Eye (tissue), 1 donor: ENCODE measurements around the gene ABCC6.

Experiments
- DNase-seq: peaks from one replicate; pipeline ENCODE4 v3.0.0-alpha.2; 2015

The ABCC6 gene

GRCh38 chr16:16139061-16139460 is 84.2 kb downstream of the ABCC6 start:
- DNase-seq = no peak

- no peak for DNase-seq
These were observed 85.2 kb downstream of the ABCC6 start for GRCh38 chr16:16138034-16138635.

DNA sequence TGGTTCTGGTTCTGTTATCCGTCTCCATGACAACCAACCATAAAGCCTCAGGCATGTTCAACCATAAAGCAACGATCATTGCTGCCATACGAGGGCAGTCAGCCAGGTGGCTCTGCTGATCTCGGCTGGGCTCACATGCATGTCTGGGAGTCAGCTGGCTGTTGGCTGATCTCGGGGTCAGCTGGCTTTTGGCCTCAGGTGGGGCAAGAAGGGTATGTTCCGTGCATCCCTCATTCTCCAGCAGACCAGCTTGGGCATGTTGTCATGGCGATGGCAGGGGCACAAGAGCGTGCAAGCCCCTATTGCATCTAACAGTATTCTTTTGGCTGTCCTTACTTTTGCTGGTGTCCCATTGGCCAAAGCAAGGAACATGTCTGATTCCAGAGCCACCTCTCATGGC is 86.2 kb downstream of the ABCC6 start:
- no peak for DNase-seq

DNA sequence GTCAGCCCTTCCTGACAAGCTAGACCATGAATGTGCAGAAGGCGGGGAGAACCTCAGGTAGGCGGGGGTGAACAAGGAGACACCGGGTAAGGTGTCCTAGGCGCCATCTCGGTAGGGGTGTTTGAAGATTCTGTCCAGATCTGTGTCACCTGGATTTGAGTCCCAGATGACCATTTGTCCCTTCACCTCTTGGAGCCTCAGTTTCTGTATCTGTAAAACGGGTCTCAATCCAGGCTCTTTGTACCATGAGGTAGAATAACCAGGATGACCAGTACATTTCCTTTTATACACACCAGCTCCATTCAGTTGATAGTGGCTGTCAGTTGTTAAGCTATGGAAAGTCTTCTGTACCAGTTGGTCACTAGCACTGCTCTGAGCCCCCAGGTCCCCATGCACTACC is 86.7 kb downstream of the ABCC6 start:
- DNase-seq = no peak

- no peak for DNase-seq
These were observed 89.2 kb downstream of the ABCC6 start for GRCh38 chr16:16133943-16134604.

DNA sequence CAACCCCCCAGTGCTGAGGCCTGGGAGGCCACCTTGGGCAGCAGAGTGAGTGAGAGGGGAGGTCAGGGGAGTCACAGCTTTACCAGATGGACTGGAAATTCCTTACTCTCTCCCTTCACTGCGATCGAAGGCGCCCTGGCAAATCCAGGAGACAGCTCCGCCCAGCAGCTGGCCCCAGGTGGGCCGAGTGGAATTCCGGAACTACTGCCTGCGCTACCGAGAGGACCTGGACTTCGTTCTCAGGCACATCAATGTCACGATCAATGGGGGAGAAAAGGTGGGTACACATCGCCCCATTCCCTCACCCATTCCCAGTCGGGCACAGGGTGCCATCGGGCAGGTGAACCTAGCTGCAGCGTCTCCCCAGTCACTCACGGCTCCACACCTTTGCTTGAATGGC is 91.6 kb downstream of the ABCC6 start:
- DNase-seq = no peak

DNA sequence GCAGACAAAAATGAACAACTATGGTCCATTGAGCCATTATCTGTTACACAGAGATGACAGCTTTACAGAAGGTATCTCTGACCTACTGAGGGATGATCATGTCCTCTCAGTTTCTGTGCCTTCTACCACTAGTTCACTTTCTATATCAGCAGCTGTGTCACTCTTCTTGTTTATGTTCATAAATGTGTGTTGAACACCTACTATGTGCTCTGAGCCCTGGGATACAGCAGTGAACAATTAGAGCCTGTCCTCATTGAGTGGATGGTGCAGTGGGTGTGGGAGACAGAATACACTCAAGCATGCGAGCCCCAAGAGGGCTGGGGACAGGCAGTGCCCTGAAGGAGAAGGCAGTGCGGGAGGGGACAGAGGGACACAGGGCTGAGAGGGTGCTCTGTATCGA is 92.1 kb downstream of the ABCC6 start:
- no peak for DNase-seq

GRCh38 chr16:16127469-16128116 is 95.7 kb downstream of the ABCC6 start:
- peak; percentile 85 for DNase-seq

DNA sequence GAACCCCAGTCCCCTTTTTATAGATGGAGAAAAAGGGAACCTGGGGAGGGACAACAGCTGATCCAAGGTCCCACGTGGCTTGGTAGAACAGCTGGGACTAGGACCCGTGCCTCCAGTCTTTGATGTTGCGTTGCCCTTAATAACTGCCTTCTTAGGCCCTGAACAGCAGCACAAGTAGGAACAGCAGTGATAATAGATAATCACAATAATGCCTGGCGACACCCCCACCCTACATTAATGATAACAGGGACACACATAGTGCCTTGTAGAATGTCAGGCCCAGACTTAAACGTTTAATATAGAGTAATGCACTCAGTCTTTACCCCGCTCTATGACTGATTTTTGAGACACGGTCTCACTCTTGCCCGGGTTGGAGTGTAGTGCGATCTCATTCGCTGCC is 96.4 kb downstream of the ABCC6 start:
- DNase-seq = no peak

GRCh38 chr16:16124974-16125373 is 98.3 kb downstream of the ABCC6 start:
- no peak for DNase-seq

DNA sequence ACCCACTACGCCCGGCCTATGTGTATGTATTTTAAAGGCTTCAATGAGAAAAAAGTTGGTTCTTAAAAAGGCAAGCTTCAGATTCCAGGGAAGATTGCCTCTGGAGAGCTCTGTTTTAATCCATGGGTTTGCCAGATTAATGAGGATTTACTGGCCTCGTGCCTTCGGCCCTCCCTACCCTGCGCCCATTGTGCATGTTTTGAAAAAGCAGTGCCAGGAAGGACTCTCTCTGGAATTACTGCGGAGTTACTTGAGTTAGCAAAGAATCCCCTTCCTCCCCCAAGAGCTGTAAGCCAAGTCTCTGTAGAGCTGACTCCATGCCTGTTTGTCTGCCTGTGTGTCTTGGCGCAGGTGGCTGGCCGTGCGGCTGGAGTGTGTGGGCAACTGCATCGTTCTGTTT is 98.9 kb downstream of the ABCC6 start:
- peak; percentile 16 for DNase-seq

GRCh38 chr16:16122264-16122663 is 101.0 kb downstream of the ABCC6 start:
- no peak for DNase-seq

- DNase-seq = no peak
These were observed 102.0 kb downstream of the ABCC6 start for GRCh38 chr16:16121185-16121727.

DNA sequence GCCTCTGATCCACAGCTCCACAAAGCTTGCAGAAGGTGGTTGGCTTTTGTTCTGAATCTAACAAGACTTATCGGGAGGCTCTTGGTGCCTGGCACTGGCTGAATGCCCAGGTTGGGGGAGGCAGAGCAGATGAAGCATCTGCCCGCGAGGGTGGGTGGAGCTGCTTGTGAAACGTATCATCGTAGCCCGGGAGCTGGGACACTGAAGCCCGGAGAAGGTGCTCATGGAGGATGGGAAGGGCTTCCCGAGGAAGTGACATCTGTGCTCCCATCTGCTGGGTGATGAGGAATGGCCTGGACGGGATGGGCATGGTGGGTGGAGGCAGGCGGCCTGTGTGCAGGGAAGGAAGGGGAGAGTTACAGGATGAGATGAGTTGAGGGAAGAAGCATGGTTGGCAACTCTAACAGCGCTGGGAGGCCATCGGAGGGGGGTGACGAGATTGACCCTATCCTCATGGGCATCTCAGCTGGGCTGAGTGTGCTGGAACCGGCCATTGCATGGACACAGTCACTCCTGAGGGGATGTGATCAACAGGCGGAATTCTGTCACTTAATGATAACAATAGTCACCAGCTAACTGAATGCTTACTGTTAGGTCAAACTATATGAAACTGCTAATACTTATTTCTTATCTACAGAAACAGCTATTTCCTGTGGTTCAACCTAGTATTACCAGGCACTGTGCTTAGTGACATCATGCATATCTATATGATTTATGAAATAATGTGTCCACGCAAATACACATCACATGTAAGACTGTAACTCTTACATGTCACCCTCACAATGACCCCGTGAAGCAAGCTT is 102.7 kb downstream of the ABCC6 start:
- no peak for DNase-seq

DNA sequence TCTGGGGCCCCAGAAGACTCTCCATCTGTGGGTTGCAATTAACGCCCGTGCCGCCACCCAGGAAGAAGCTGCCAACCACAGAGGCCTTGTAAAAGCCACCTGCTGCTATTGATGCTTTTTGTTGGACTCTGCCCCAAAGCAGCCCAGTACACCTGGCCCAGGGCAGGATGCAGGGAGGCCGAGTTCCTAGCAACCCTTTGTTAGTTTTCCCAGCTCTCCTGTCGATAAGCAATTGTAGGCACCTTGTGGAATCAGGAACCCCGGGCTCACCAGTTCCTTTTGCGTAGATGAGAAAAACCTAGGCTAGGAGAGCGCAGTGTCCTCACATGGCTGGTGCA is 103.3 kb downstream of the ABCC6 start:
- no peak for DNase-seq

DNA sequence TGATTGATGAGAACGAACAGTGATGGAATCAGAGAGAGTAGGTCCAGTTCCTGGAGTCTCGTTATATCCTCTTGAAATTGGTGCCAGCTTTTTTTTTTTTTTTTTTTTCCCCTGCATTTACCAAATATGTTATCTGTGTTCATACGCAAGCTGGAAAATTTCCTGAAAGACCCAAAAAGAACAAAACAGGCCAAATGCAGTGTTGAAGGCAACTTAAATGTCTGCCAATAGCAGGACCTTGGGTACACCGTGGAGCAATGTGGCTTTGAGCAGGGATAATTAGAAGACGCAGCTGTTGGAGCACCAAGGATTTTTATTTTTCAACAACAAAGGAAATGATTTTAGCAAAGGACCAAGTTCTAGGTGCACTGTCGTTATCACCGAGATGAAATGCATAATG is 105.0 kb downstream of the ABCC6 start:
- peak; percentile 35 for DNase-seq

GRCh38 chr16:16116841-16117240 is 106.5 kb downstream of the ABCC6 start:
- DNase-seq = no peak

DNA sequence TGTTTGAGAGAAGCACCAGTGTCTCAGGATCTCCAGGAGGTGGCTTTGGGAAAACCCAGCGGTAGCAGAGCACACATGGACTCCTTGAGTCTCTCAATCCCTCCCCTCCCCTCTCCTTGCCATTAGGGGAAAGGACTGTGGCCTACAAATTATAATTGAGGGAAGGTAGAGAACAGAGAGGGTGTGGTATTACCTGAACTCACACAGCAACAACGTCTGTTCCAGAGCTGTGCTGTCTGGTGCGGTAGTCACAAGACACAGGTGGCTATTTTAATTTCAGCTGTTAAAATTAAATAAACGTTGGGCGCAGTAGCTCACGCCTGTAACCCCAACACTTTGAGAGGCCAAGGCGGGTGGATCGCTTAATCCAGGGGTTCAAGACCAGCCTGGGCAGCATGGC is 110.2 kb downstream of the ABCC6 start:
- DNase-seq = no peak

DNA sequence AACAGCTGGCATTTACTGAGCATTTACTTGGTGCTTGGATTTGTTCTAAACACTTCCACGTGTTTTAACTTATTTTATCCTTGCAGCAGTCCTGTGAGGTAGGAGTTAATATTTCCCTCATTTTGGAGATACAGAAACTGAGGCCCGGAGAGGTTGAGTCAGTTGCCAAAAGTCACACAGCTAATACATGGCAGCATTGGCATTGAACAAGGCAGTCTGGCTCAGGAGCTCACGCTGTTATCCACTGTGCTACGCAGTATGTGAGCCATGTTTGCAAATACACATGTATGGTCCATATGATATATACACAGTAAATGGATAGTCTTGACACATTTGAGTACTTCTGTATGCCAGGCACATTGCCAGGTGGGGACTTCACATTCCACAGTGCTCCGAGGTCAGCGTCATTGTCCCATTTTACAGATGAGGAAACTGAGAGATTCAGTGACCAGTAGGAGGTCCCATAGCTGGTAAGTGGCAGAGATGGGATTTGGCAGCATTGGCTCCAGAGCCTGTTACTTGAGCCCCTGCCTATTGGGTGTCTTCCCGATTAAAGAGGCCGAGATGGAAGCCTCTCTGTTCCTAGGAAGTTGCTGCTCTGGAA is 110.7 kb downstream of the ABCC6 start:
- DNase-seq = no peak

DNA sequence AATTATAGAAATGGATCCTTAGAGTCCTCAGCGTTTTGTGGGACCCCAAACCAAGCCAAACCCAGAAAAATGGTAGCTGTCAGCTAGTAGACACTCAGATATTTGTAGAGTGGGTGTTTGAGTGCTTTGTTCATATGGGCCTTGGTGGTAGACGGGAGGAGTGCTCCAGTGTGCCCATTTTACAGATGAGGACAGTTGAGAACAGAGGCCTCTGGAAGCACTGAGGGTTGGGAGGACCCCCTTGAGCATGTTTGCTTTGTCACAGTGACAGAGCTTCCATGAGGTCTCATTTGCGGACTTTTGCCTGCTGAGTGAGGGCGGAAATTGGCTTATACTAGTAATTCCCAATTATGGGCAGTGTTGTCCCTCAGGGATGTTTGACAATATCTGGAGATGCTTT is 111.7 kb downstream of the ABCC6 start:
- no peak for DNase-seq

DNA sequence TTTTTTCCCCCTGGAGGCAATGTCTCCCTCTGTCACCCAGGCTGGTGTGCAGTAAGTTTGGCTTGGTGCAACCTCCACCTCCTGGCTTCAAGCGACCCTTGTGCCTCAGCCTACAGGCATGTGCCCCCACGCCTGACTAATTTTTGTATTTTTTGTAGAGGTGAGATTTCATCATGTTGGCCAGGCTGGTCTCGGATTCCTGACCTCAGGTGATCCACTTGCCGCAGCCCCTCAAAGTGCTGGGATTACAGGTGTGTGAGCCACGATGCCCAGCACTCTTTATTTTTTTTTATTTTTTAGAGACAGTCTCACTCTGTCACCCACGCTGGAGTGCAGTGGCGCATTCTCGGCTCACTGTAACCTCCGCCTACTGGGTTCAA is 113.2 kb downstream of the ABCC6 start:
- DNase-seq = no peak

GRCh38 chr16:16109453-16110110 is 113.7 kb downstream of the ABCC6 start:
- no peak for DNase-seq

DNA sequence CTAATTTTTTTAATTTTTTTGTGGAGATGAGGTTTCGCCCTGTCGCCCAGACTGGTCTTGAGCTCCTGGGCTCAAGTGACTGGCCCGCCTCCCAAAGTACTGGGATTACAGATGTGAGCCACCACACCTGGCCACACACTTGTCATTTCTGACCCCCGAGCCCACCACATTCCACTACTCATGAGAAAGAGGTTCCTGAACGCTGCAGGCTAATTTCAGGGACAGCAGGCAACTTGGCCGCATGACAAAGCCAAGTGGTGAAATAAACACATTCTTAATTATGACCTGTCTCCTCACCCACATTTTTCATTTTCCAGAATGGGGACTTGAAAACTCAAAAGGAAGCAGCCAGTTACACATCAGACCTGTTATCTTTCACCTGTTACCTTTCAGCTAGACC is 114.5 kb downstream of the ABCC6 start:
- no peak for DNase-seq
